ENCODE data around the gene CORO7. TPM values are rescaled to one million over a fixed set of nuclear protein-coding genes. Genes with fewer than 3 reads are reported as not detected.

Gene CORO7
- polyA plus RNA-seq, 1 experiment, result 13.8 TPM

DNA sequence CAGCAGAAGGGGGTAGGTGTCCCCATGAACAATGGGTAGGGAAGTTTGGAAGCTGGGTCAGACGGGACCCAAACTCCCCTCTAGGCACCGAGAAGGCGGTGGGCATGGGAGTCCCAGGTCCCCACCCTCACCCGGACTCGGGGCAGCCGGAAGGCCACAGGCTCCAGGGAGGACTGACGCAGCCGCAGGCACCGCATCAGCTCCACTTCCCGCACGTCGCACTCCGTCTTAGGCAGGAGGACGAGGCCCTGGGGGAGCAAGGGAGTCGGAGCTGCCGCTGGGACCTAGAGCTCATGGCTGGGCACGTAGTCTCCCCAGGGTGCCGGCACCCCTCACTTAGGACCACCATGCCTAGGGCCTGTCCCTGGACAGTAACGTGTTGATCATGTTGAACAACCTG lies 58.2 kb downstream of the CORO7 start:
- DNase-seq (ENCODE audit: low read depth), result no peak
- H3K36me3 ChIP-seq (ENCODE audit: control insufficient read depth, insufficient read depth, low read length), result peaks cover 5% of the 10 kb centered on the region
- ChIA-PET CTCF (interaction anchor here (0.8 to 5.6 kb wide), 11 partner anchors 9 to 72 kb away, joined by 3 to 205 read pairs (median 5); partner anchors contain the start of genes PAM16 and VASN), POLR2A (no interaction called here)
- H3K27me3 ChIP-seq (ENCODE audit: control insufficient read depth, insufficient read depth, low read length), result no peaks in the 10 kb centered on the region
- TF ChIP-seq, protein P1, sequence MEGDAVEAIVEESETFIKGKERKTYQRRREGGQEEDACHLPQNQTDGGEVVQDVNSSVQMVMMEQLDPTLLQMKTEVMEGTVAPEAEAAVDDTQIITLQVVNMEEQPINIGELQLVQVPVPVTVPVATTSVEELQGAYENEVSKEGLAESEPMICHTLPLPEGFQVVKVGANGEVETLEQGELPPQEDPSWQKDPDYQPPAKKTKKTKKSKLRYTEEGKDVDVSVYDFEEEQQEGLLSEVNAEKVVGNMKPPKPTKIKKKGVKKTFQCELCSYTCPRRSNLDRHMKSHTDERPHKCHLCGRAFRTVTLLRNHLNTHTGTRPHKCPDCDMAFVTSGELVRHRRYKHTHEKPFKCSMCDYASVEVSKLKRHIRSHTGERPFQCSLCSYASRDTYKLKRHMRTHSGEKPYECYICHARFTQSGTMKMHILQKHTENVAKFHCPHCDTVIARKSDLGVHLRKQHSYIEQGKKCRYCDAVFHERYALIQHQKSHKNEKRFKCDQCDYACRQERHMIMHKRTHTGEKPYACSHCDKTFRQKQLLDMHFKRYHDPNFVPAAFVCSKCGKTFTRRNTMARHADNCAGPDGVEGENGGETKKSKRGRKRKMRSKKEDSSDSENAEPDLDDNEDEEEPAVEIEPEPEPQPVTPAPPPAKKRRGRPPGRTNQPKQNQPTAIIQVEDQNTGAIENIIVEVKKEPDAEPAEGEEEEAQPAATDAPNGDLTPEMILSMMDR (IDR thresholded peaks at IDR 0.05; ENCODE audit: insufficient read depth, low read depth, low read length), result no peak
- H3K4me3 ChIP-seq (ENCODE audit: low read depth, low read length), result no peak overlapping the region

DNA sequence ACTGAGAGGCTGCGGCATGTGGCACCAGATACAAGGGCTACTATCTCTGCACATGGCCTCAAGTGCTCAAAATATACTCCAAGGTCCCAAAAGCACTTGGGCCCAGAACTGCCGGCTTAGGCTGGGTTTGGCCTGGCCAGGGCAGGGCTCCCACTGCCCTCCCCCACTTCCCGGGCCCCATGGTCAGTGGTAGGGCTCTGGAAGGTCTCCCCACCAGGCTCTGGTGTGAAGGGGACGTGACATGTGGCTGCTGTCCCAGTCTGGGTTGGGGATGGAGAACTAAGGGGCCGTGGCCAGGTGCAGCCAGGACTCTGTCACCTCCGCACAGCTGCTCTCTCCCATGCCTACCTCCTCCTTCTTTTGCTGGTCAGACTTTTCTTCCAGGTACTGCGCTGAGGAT lies 59.6 kb downstream of the CORO7 start:
- no peaks in the 10 kb centered on the region for H3K27me3 ChIP-seq (ENCODE audit: control insufficient read depth, insufficient read depth, low read length)
- CTCF ChIA-PET, result interaction anchor here (8.6 kb wide), 1 partner anchor 47 kb away, joined by 109 read pairs; no protein-coding TSS in a partner anchor
- peaks cover 3% of the 10 kb centered on the region; the same call in 1 of the 2 replicates for H3K36me3 ChIP-seq (ENCODE audit: control insufficient read depth, insufficient read depth, low read length)
- POLR2A ChIA-PET, result no interaction called here
- H3K4me3 ChIP-seq (ENCODE audit: low read depth, low read length), result no peak overlapping the region
- no peak for DNase-seq (ENCODE audit: low read depth)
- TF ChIP-seq, protein P1 (IDR thresholded peaks at IDR 0.05; ENCODE audit: insufficient read depth, low read depth, low read length), result no peak

DNA sequence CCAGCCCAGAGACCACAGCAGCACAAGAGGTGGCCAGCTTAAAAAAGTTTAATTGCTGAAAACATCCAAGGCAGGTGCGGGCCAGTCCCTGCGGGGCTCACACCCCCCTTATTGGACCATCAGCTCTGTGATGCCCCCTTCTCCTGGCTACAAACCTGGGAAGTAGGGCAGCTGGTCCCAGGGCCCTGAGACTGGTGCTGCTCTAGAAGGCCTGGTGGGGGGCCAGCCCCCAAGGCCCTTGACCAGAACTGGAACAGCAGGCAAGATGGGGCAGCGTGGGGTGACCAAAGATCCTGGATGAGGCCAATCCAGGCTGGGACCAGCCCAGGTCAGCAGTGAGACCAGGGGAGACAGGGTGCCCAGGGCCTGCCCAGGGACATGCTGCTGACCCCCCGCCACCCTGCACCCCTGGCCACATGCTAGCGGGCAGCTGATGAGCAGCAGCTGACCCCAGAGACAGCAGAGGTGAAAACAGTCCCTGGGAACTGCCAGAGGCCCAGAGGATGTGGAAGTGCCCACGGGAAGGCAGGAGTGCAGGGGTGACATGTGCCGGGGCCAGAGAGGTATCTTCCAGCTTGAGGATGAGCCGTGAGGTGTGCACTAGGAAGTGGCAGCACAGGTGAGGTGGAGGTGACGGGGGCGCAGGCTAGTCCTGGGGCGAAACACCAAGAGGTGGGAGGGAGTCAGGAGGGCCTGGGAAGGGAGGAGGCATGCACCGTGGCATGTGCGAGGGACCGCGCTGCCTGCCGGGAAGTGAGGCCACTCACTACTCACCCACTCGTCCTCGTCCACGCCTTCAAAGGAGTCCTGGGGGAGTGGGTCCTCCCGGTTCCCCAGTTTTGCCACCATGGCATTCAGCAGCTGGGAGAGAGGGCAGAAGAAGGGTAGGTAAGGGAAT lies 61.6 kb downstream of the CORO7 start:
- no peak overlapping the region for H3K4me3 ChIP-seq (ENCODE audit: low read depth, low read length)
- TF ChIP-seq, protein P1 (IDR thresholded peaks at IDR 0.05; ENCODE audit: insufficient read depth, low read depth, low read length), result no peak
- H3K27me3 ChIP-seq (ENCODE audit: control insufficient read depth, insufficient read depth, low read length), result no peaks in the 10 kb centered on the region
- DNase-seq (ENCODE audit: low read depth), result no peak
- POLR2A ChIA-PET, result no interaction called here
- H3K36me3 ChIP-seq (ENCODE audit: control insufficient read depth, insufficient read depth, low read length), result no peaks in the 10 kb centered on the region
- CTCF ChIA-PET, result interaction anchor here (1.8 to 8.6 kb wide), 2 partner anchors 38 to 49 kb away, joined by 4 to 109 read pairs; no protein-coding TSS in a partner anchor

DNA sequence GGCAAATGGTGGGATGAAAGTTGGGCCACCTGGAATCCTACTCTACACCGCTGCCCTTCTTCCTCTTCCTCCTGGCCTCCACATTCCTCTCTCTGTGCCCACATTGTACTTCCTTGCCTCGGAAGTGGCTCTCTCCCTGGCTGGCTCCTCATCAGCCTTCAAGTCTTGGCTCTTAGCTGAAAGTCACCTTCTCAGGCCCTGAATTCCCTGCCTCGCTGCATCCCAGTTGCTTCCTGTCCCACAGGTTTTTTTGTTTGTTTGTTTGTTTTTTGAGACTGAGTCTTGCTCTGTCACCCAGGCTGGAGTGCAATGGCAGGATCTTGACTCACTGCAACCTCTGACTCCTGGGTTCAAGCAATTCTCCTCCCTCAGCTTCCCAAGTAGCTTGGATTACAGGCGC lies 62.7 kb downstream of the CORO7 start:
- DNase-seq (ENCODE audit: low read depth), result no peak
- Histone ChIP-seq H3K27me3 (ENCODE audit: control insufficient read depth, insufficient read depth, low read length) (no peaks in the 10 kb centered on the region), H3K4me3 (ENCODE audit: low read depth, low read length) (no peak overlapping the region), H3K36me3 (ENCODE audit: control insufficient read depth, insufficient read depth, low read length) (no peaks in the 10 kb centered on the region)
- TF ChIP-seq, protein P1 (IDR thresholded peaks at IDR 0.05; ENCODE audit: insufficient read depth, low read depth, low read length), result no peak
- ChIA-PET POLR2A (no interaction called here), CTCF (interaction anchor here (1.2 to 8.6 kb wide), 3 partner anchors 9 to 93 kb away, joined by 3 to 109 read pairs (median 5); no protein-coding TSS in a partner anchor)

DNA sequence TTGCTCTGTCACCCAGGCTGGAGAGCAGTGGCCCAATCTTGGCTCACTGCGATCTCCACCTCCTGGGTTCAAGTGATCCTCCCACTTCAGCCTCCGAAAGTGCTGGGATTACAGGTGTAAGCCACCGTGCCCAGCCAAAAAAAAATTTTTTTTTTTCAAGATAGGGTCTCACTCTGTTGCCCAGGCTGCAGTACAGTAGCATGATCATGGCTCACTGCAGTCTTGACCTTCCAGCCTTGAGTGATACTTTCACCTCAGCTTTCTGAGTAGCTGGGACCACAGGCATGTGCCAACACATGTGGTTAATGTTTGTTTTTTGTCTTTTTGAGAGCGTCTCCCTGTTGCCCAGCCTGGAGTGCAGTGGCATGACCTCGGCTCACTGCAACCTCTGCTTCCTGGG lies 63.6 kb downstream of the CORO7 start:
- POLR2A ChIA-PET, result no interaction called here
- H3K4me3 ChIP-seq (ENCODE audit: low read depth, low read length), result no peak overlapping the region
- H3K36me3 ChIP-seq (ENCODE audit: control insufficient read depth, insufficient read depth, low read length), result no peaks in the 10 kb centered on the region
- no peaks in the 10 kb centered on the region for H3K27me3 ChIP-seq (ENCODE audit: control insufficient read depth, insufficient read depth, low read length)
- DNase-seq (ENCODE audit: low read depth), result no peak
- CTCF ChIA-PET, result interaction anchor here (1.0 to 8.6 kb wide), 4 partner anchors 10 to 92 kb away, joined by 3 to 109 read pairs (median 4); no protein-coding TSS in a partner anchor
- TF ChIP-seq, protein P1 (IDR thresholded peaks at IDR 0.05; ENCODE audit: insufficient read depth, low read depth, low read length), result no peak
